ENCODE measurements around the gene COL6A2.

COL6A2 gene

DNA sequence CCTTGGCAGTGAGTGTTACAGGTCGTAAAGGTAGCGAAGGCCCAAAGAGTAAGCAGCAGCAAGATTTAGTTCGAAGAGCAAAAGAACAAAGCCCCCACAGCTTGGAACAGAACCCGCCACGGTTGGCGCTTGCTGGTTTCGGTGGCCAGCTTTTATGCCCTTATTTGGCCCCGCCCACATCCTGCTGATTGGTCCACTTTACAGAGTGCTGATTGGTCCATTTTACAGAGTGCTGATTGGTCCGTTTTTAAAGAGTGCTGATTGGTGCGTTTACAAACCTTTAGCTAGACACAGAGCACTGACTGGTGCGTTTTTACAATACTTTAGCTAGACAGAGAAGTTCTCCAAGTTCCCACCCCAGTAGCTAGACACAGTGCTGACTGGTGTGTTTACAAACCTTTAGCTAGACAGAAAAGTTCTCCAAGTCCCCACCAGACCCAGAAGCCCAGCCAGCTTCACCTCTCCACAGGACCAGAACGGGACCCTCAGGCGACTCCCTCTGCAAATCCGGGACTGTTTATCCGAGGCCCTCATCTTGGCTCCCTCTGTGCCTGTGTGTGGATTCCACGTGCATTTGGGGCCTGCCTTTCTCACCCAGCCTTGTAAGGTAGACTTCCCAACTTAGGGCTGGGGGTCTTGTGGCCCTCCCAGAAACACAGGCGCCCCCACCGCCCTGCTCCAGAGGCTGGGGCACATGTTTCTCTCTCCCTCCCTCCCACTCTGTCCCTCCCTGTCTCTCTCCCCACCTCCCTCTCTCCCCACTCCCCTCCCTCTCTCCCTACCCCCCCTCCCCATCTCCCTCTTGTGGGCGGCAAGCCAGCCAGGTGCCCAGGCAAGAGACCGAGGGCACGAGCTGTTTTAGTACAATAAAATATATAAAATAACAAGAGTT lies 44.9 kb downstream of the COL6A2 start:
- DNase-seq (ENCODE audit: low spot score) = no peak

GRCh38 chr21:46144464-46145070 lies 46.7 kb downstream of the COL6A2 start:
- no peak for DNase-seq (ENCODE audit: low spot score)

- DNase-seq (ENCODE audit: low spot score) = no peak
Observed at GRCh38 chr21:46145159-46145839, 47.4 kb downstream of the COL6A2 start.

- no peak for DNase-seq (ENCODE audit: low spot score)
Observed at GRCh38 chr21:46145840-46146691, 48.2 kb downstream of the COL6A2 start.

DNA sequence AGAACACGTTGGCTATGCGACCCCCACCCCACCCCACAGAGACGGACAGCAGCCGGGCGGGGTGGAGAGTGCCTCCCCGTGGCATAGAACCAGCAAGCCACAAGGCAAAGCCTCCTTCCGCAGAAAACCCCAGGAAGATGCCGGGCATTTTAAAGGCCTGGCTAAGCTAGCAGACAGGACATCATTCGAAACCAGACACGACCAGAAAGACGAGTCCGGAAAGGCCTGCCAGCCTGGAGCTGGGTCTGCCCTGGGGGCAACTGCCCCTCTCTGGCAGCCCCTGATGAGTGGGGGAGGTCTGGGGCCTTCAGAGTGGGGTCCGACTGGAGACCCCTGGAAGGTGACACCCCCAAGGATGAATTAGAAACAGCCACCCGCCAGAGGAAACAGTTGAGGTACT lies 48.9 kb downstream of the COL6A2 start:
- no peak for DNase-seq (ENCODE audit: low spot score)

GRCh38 chr21:46147429-46147828 lies 49.5 kb downstream of the COL6A2 start:
- peak; percentile 88 for DNase-seq (ENCODE audit: low spot score)

DNA sequence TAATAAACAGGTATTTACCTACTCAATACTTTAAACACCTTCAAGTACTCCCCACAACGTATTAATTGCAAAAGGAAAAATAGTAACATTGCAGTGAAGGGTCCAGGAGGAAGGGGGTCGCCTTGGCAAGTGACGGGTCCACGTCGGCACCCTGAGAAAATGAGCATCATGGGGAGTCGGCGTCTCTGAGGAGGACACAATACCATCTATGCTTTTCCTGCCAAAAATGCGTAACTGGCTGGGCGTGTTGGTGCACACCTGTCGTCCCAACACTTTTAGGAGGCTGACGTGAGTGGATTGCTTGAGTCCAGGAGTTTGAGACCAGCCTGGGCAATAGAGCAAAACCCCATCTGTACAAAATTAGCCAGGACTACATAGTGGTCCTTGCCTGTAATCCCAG lies 50.2 kb downstream of the COL6A2 start:
- no peak for DNase-seq (ENCODE audit: low spot score)

- DNase-seq (ENCODE audit: low spot score) = no peak
Observed at GRCh38 chr21:46149205-46149901, 51.4 kb downstream of the COL6A2 start.

DNA sequence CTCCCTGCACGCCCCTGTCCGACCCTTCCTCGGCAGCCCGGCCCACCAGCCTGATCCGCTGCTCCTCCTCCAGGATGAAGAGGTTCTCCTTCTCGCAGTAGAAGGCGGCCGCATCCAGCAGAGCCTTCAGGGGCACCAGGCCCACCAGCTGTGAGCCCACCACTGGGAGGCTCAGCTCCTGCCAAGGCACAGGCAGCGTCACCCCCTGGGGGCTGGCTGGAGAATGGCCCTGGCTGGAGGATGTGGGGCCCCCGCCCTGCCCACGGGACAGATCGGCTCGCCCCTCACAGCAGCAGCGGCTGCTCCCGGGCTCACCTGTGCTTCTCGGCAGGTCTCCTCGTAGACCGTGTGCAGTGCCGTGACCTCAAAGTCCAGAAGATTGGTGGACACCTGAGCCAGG lies 52.2 kb downstream of the COL6A2 start:
- DNase-seq (ENCODE audit: low spot score) = no peak

- DNase-seq (ENCODE audit: low spot score) = no peak
Observed at GRCh38 chr21:46150491-46151121, 52.7 kb downstream of the COL6A2 start.

- DNase-seq (ENCODE audit: low spot score) = no peak
Observed at GRCh38 chr21:46151261-46151988, 53.5 kb downstream of the COL6A2 start.

DNA sequence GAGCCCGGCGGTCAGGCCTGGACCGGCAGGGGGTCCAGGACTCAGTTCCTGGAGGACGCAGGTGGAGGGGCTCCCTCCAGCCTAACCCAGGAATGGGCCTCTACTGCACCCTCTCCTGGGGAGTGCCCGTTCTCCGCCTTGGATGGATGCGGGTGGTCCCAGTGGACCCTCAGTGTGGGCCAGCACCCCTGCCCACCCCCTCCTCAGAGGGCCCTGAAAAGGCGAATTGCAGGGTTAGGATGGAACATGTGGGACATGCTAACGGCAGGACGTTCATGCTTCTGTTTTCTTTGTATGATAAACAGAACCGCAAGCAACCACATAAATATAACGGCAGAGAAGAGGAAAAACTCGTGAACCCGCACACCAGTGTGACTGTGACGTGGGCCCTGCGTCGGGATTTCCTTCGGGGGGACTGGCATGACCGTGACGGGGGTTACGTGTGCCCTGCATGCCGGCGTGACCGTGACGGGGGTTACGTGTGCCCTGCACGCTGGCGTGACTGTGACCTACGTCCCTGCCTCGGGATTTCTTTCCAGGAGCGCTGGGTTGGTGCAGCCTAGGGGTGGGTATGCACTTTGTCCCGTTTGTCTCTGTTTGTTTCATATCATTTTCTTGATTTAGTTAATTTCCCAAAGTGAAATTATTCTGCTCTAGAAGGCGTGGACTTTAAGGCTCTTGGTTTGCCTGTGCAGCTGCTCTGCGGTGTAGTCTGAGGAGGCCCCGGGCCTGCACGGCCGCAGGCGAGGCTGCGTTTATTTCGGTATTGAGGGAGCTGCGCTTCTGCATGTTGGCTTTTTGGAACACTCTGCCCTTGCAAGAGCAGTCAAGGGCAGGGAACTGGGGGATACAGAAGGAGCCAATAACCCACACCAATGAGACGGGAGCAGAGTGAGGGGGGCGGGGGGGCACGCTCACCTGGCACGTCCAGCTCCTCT lies 54.3 kb downstream of the COL6A2 start:
- no peak for DNase-seq (ENCODE audit: low spot score)

GRCh38 chr21:46152927-46153246 lies 55.0 kb downstream of the COL6A2 start:
- no peak for DNase-seq (ENCODE audit: low spot score)

- DNase-seq (ENCODE audit: low spot score) = peak; percentile 90
Observed at GRCh38 chr21:46153247-46154154, 55.6 kb downstream of the COL6A2 start.

DNA sequence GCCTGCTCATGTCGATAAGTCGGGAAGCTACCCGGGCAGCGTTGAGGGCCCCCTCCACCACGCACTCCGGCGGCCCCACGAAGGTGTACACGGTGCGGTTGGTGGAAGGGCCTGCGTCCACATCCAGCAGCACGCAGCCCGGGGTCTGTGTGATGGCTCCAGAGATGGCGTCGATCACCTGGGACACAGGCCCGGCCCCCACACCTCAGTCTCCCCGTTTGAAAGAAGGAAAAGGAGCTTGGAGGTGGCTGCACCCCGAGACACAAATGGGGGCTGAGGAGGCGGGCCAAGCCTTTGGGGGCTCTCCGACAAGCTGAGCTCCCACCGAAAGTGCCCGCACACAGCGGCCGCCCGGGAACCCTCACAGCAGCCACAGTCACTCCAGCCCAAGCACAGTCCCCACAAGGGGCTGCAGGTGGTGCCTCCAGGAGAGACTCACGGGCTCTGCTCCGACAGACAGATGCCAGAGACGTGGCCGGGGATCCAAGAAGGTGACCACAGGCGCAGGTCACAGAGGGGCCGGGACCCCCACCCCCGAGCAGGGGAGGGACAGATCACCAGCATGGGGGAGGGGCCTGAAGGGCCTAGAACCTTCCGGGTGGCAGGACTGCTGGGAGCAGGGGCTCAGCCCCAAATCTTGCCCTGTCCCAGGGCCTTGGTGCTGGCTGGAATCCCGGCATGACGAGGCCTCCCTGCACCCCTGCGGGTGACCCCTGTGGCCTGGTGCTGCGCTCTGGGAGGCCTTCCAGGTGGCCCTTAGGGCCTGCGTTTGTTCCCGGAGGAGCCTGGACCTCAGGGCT lies 56.4 kb downstream of the COL6A2 start:
- no peak for DNase-seq (ENCODE audit: low spot score)

DNA sequence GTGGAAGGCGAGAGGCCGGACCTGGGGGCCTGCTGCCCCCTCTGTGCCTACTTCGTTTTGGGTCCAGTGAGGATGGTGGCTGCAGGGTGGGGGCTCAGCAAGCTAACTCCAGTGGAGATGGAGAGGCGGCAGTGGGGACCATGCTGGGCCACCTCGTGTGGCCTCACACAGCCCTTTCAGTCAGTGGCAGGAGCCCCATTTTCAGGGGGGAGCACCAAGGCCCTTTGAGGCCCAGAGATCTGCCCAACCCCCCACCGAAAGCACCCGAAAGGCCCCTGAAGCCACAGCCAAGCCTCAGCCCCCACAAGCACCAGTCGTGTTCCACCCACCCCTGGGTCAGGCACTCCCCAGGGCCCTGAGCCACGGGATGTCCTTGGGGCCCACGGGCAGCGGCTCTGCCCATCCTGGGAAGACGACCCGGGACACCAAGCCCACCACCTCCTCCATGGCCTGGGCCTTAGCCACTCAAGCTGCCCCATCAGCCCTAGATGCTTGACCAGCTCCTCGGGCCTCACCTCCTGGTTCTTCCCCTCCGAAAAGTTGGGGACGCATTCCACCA lies 57.1 kb downstream of the COL6A2 start:
- no peak for DNase-seq (ENCODE audit: low spot score)
